ENCODE data around the gene PTPRE.

DNA sequence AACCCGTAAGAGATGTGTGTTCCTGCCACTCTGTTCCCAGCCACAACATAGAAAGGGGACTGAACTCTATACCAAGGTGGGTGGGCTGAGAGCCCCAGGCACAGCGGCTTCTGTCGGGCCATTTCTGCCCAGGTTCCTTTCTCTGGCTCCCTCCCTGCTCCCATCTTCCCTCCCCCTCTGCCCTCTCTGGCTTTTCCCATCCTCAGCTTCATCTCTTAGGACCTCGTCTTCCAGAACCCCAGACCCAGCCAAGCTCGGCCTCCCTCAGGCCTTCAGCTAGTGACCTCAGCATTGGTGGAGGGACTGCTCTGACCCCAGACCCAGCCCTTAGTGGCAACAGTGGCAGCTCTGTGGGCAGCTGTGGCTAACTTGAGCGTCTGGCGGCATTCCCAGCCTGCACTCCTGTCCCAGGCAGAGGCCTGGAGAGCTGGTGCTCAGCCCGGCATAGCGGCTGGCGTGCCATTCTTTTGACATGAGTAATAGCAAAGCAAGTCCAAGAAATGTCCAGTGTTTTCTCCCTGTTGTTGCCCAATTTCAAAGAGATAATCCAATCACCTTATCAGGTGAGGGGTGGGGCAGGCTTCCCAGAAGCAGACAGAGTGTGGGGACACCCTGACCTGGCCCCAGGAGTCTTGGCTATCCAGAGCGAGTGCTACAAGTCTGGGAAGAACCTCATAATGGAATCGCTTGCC, 15.9 kb downstream of the PTPRE start:
- TF ChIP-seq, protein P1, sequence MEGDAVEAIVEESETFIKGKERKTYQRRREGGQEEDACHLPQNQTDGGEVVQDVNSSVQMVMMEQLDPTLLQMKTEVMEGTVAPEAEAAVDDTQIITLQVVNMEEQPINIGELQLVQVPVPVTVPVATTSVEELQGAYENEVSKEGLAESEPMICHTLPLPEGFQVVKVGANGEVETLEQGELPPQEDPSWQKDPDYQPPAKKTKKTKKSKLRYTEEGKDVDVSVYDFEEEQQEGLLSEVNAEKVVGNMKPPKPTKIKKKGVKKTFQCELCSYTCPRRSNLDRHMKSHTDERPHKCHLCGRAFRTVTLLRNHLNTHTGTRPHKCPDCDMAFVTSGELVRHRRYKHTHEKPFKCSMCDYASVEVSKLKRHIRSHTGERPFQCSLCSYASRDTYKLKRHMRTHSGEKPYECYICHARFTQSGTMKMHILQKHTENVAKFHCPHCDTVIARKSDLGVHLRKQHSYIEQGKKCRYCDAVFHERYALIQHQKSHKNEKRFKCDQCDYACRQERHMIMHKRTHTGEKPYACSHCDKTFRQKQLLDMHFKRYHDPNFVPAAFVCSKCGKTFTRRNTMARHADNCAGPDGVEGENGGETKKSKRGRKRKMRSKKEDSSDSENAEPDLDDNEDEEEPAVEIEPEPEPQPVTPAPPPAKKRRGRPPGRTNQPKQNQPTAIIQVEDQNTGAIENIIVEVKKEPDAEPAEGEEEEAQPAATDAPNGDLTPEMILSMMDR (IDR thresholded peaks at IDR 0.05) = no peak
- no peak for TF ChIP-seq POLR2A (IDR thresholded peaks at IDR 0.05)

Measured in breast epithelium (tissue), 3 donors.